Astrocyte of the cerebellum (primary cell): Measurements from ENCODE around the gene KCTD16.
A peak's percentile ranks its signal among the peaks of the same experiment; 100 is the strongest.

Experiments
- DNase-seq: peaks from one replicate; pipeline ENCODE4 v3.0.0-alpha.2; 2011; ENCODE audit warnings: low read depth
- H3K4me3 ChIP-seq: 2 replicates; pipeline ENCODE4 v1.5.1; 2011; ENCODE audit warnings: mild to moderate bottlenecking, low read depth, low read length, moderate library complexity
- CTCF ChIP-seq: IDR thresholded peaks from 2 replicates; pipeline ENCODE4 v1.5.1; 2012; ENCODE audit warnings: low read length, low read depth, moderate library complexity, mild to moderate bottlenecking; ENCODE audit errors: missing control alignments
- in situ Hi-C: cut with HindIII; loops from 2 replicates; pipeline ENCODE4 v1.10.0; 2017; ENCODE audit warnings: low sequenced_read_pairs

Gene KCTD16

GRCh38 chr5:144472221-144472620, 301.5 kb downstream of the KCTD16 start:
- no peak for DNase-seq
- H3K4me3 ChIP-seq, result no peak overlapping the region
- no peak for TF ChIP-seq CTCF
- in situ Hi-C loops, result no loop called here

- in situ Hi-C loops, result no loop called here
- no peak overlapping the region for H3K4me3 ChIP-seq
- no peak for DNase-seq
- no peak for TF ChIP-seq CTCF
Measured at GRCh38 chr5:144473650-144474049, 303.0 kb downstream of the KCTD16 start.

GRCh38 chr5:144478565-144478964, 307.9 kb downstream of the KCTD16 start:
- no peak for TF ChIP-seq CTCF
- no peak for DNase-seq
- in situ Hi-C loops, result no loop called here
- no peak overlapping the region for H3K4me3 ChIP-seq

GRCh38 chr5:144481861-144482260, 311.2 kb downstream of the KCTD16 start:
- DNase-seq, result no peak
- no peak for TF ChIP-seq CTCF
- in situ Hi-C loops, result loop anchor here (5.0 kb wide), 1 partner anchor 40 kb away; no protein-coding TSS in a partner anchor

GRCh38 chr5:144484124-144484897, 313.6 kb downstream of the KCTD16 start:
- no peak overlapping the region for H3K4me3 ChIP-seq
- peak; percentile 27 for DNase-seq
- in situ Hi-C loops, result loop anchor here (5.0 kb wide), 1 partner anchor 42 kb away; no protein-coding TSS in a partner anchor
- no peak for TF ChIP-seq CTCF

More at GRCh38 chr5:144481861-144482260, 311.2 kb downstream of the KCTD16 start:
- H3K4me3 ChIP-seq, result no peak overlapping the region

- in situ Hi-C loops, result no loop called here
- H3K4me3 ChIP-seq, result no peak overlapping the region
- no peak for DNase-seq
- no peak for TF ChIP-seq CTCF
Measured at GRCh38 chr5:144485540-144485939, 314.9 kb downstream of the KCTD16 start.

GRCh38 chr5:144487207-144487606, 316.5 kb downstream of the KCTD16 start:
- TF ChIP-seq CTCF, result no peak
- DNase-seq, result no peak
- in situ Hi-C loops, result no loop called here
- H3K4me3 ChIP-seq, result no peak overlapping the region
